DMS153 treated with DMSO at 0.1 percent for 48 hours (cell line): ENCODE measurements around the gene JAZF1.
A peak's percentile ranks its signal among the peaks of the same experiment; 100 is the strongest.

Experiments used
- DNase-seq: peaks from one replicate; lab custom pipeline; 2025; ENCODE audit not compliant: unreplicated experiment; lab: John Stamatoyannopoulos, UW

The JAZF1 gene

GRCh38 chr7:28052933-28053332, 127.7 kb downstream of the JAZF1 start:
- no peak for DNase-seq

GRCh38 chr7:28048694-28049093, 131.9 kb downstream of the JAZF1 start:
- no peak for DNase-seq

- DNase-seq: no peak
Observed at GRCh38 chr7:28046035-28046434, 134.6 kb downstream of the JAZF1 start.

GRCh38 chr7:28045592-28045991, 135.0 kb downstream of the JAZF1 start:
- DNase-seq: no peak

GRCh38 chr7:28044825-28045224, 135.8 kb downstream of the JAZF1 start:
- no peak for DNase-seq

- no peak for DNase-seq
Observed at GRCh38 chr7:28042721-28043120, 137.9 kb downstream of the JAZF1 start.

- DNase-seq: no peak
Observed at GRCh38 chr7:28041508-28042314, 138.9 kb downstream of the JAZF1 start.

- no peak for DNase-seq
Observed at GRCh38 chr7:28038175-28038797, 142.3 kb downstream of the JAZF1 start.

GRCh38 chr7:28037220-28038010, 143.2 kb downstream of the JAZF1 start:
- no peak for DNase-seq

GRCh38 chr7:28036696-28037095, 143.9 kb downstream of the JAZF1 start:
- DNase-seq: no peak

- DNase-seq: no peak
Observed at GRCh38 chr7:28033386-28033785, 147.2 kb downstream of the JAZF1 start.

- DNase-seq: no peak
Observed at GRCh38 chr7:28032738-28033380, 147.7 kb downstream of the JAZF1 start.

GRCh38 chr7:28029051-28029450, 151.5 kb downstream of the JAZF1 start:
- DNase-seq: no peak

- no peak for DNase-seq
Observed at GRCh38 chr7:28028471-28028870, 152.1 kb downstream of the JAZF1 start.

- no peak for DNase-seq
Observed at GRCh38 chr7:28026237-28026636, 154.4 kb downstream of the JAZF1 start.

- no peak for DNase-seq
Observed at GRCh38 chr7:28024786-28025334, 155.7 kb downstream of the JAZF1 start.

GRCh38 chr7:28020302-28020940, 160.2 kb downstream of the JAZF1 start:
- DNase-seq: peak; percentile 89

GRCh38 chr7:28018856-28019465, 161.6 kb downstream of the JAZF1 start:
- no peak for DNase-seq

GRCh38 chr7:28018446-28018845, 162.1 kb downstream of the JAZF1 start:
- no peak for DNase-seq

GRCh38 chr7:28018020-28018419, 162.6 kb downstream of the JAZF1 start:
- no peak for DNase-seq
